Measurements from ENCODE around the gene HAGHL. TPM values are rescaled to one million over a fixed set of nuclear protein-coding genes. Genes with fewer than 3 reads are reported as not detected.

The HAGHL gene
- total and polyA plus RNA-seq, 2 of the 8 experiments (the other 6 are each of a cell fraction or from before 2014, with no cell fraction given): 26.6 to 26.9 TPM

DNA sequence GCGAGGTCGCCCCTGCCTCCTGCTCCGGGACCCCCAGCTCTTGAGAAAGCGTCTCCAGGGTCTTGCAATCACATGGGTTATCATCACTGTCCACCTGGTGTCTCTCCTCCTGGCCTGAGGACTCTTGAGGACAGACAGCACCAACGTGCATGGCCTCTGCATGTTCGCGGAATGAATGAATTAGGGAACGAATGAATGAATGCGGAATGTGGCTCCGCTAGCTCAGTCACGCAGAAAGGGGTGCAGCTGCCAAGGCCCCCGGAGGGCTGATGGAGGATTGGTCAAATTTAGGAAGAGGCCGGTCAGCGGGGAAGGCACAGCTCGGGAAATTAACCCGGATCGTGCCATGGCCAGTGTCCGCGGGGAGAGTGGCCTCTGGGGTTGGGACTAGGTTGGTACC is 24.6 kb upstream of the HAGHL start (continued):
- TF ChIP-seq, protein P1, sequence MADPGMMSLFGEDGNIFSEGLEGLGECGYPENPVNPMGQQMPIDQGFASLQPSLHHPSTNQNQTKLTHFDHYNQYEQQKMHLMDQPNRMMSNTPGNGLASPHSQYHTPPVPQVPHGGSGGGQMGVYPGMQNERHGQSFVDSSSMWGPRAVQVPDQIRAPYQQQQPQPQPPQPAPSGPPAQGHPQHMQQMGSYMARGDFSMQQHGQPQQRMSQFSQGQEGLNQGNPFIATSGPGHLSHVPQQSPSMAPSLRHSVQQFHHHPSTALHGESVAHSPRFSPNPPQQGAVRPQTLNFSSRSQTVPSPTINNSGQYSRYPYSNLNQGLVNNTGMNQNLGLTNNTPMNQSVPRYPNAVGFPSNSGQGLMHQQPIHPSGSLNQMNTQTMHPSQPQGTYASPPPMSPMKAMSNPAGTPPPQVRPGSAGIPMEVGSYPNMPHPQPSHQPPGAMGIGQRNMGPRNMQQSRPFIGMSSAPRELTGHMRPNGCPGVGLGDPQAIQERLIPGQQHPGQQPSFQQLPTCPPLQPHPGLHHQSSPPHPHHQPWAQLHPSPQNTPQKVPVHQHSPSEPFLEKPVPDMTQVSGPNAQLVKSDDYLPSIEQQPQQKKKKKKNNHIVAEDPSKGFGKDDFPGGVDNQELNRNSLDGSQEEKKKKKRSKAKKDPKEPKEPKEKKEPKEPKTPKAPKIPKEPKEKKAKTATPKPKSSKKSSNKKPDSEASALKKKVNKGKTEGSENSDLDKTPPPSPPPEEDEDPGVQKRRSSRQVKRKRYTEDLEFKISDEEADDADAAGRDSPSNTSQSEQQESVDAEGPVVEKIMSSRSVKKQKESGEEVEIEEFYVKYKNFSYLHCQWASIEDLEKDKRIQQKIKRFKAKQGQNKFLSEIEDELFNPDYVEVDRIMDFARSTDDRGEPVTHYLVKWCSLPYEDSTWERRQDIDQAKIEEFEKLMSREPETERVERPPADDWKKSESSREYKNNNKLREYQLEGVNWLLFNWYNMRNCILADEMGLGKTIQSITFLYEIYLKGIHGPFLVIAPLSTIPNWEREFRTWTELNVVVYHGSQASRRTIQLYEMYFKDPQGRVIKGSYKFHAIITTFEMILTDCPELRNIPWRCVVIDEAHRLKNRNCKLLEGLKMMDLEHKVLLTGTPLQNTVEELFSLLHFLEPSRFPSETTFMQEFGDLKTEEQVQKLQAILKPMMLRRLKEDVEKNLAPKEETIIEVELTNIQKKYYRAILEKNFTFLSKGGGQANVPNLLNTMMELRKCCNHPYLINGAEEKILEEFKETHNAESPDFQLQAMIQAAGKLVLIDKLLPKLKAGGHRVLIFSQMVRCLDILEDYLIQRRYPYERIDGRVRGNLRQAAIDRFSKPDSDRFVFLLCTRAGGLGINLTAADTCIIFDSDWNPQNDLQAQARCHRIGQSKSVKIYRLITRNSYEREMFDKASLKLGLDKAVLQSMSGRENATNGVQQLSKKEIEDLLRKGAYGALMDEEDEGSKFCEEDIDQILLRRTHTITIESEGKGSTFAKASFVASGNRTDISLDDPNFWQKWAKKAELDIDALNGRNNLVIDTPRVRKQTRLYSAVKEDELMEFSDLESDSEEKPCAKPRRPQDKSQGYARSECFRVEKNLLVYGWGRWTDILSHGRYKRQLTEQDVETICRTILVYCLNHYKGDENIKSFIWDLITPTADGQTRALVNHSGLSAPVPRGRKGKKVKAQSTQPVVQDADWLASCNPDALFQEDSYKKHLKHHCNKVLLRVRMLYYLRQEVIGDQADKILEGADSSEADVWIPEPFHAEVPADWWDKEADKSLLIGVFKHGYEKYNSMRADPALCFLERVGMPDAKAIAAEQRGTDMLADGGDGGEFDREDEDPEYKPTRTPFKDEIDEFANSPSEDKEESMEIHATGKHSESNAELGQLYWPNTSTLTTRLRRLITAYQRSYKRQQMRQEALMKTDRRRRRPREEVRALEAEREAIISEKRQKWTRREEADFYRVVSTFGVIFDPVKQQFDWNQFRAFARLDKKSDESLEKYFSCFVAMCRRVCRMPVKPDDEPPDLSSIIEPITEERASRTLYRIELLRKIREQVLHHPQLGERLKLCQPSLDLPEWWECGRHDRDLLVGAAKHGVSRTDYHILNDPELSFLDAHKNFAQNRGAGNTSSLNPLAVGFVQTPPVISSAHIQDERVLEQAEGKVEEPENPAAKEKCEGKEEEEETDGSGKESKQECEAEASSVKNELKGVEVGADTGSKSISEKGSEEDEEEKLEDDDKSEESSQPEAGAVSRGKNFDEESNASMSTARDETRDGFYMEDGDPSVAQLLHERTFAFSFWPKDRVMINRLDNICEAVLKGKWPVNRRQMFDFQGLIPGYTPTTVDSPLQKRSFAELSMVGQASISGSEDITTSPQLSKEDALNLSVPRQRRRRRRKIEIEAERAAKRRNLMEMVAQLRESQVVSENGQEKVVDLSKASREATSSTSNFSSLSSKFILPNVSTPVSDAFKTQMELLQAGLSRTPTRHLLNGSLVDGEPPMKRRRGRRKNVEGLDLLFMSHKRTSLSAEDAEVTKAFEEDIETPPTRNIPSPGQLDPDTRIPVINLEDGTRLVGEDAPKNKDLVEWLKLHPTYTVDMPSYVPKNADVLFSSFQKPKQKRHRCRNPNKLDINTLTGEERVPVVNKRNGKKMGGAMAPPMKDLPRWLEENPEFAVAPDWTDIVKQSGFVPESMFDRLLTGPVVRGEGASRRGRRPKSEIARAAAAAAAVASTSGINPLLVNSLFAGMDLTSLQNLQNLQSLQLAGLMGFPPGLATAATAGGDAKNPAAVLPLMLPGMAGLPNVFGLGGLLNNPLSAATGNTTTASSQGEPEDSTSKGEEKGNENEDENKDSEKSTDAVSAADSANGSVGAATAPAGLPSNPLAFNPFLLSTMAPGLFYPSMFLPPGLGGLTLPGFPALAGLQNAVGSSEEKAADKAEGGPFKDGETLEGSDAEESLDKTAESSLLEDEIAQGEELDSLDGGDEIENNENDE (IDR thresholded peaks at IDR 0.05; ENCODE audit: insufficient replicate concordance, low read length): no peak
- TF ChIP-seq KDM5A (IDR thresholded peaks at IDR 0.05; ENCODE audit: low read length): no peak
- TF ChIP-seq TBP (IDR thresholded peaks at IDR 0.05; ENCODE audit: low read depth, low read length): no peak
- no peak for TF ChIP-seq SUZ12 (IDR thresholded peaks at IDR 0.05; ENCODE audit: low read length)
- TF ChIP-seq KDM1A (IDR thresholded peaks at IDR 0.05; ENCODE audit: borderline replicate concordance, low read length): no peak
- no peak for TF ChIP-seq YY1 (IDR thresholded peaks at IDR 0.05; ENCODE audit: low read depth, low read length)
- TF ChIP-seq TCF12 (IDR thresholded peaks at IDR 0.05; ENCODE audit: low read depth, low read length): no peak
- TF ChIP-seq POLR2A (IDR thresholded peaks at IDR 0.05; ENCODE audit: control extremely low read depth in 1 of 2, low read depth in 2 of 2, low read length in 2 of 2): no peak
- TF ChIP-seq JUN (IDR thresholded peaks at IDR 0.05; ENCODE audit: low read depth, low read length): no peak

All from H1 (cell line).